Hippocampal formation (tissue), 2 donors: ENCODE data around the gene CD207.
"Not testable (repeated sequence)": the region's sequence is repeated elsewhere in the genome, so short reads cannot be mapped to it uniquely, and the experiment has no call there.

Experiments
- DNase-seq, 2 donors: peaks; one replicate each; lab custom pipeline; 2025; lab: John Stamatoyannopoulos, UW

Gene CD207

DNA sequence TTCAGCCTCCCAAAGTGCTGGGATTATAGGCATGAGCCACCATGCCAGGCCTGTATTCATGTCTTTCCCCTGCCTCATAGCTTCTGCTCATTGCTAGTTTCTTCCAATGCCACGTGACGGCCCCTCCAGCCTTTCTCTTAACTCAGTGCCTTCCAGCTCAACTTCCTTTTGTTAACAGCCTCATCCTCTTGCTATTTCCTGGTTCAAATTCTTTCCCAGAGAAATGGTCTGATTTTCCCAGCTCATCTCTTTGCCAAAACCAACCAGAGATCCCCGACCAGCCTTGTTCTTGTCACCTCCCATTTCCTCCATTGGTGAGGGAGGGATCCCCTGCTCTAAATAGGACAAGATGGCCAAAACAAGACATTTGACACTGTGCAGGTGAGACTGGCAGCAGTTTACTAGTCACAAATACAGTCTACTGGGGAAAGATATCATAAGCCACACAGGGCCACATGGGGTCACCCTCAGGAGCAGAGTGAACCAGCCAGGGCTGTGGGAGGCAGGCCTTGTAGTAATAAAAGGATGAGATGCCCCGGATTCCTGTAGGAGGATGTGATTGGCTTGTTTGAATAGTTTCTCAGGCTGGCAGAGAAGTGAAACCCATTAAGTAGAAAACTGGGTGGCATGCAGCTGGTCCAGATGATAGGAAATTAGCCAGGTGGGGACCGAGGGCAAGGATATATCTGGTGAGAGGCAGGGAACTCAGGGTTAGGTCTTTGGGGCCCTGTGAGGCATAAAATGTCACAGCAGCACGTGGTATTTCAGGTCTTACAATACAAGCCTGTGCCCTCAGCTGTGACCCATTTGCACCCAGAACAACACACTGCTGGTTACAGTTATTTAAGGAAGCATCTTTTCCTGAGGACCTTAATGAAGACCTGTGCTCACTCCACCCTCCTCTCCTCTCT lies 6.4 kb downstream of the CD207 start:
- no peak for DNase-seq

DNA sequence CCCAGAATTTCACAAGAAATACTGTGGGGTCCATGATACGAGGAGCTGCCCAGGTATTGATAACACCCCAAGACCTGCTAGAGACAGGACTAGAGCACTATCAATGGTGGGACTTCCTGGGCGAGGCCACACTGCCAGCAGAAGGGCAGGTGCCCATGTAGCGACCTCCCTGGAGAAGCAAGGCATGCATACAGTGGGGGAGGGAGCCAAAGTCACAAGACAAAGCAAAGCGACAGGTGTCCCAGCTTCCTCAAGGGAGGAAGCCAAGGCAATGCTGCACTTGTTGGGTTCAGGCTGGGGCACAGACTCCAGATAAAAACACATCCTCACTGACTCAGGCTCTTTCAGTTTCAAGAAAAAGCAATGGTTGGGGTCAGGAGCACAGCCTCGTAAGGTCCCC lies 7.5 kb downstream of the CD207 start:
- DNase-seq, result no peak

DNA sequence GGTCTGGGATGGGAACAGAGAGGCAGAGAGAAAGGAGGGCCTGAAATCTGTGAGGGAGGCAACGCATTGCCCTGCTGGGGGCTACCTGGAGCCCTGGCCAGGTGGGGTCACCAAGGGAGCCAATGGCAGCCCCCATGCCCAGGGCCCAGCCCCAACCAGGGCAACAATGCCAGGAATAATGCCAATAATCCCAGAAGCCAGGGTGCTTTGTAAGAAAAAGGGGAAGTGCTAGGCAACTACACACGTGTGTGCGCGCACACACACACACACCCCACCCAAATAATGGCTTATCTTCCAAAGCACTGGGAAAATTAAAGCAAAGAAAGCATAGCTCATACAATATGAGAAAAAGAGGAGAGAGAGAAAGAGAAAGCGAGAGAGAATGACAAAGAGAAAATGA lies 8.2 kb downstream of the CD207 start:
- DNase-seq, result no peak

GRCh38 chr2:70826696-70827350 lies 8.8 kb downstream of the CD207 start:
- DNase-seq, result no peak

GRCh38 chr2:70823249-70823648 lies 12.4 kb downstream of the CD207 start:
- DNase-seq, result no peak

GRCh38 chr2:70822843-70823242 lies 12.8 kb downstream of the CD207 start:
- no peak for DNase-seq

GRCh38 chr2:70820499-70820898 lies 15.1 kb downstream of the CD207 start, which contains the start of gene CLEC4F:
CLEC4F (minus strand) TSS chr2:70820599; CDS start chr2:70820523, 76 bp downstream.
- DNase-seq, result no peak

- no peak for DNase-seq
These were observed 18.2 kb downstream of the CD207 start for GRCh38 chr2:70817284-70817954.

GRCh38 chr2:70816726-70817125 lies 18.9 kb downstream of the CD207 start:
- no peak for DNase-seq

DNA sequence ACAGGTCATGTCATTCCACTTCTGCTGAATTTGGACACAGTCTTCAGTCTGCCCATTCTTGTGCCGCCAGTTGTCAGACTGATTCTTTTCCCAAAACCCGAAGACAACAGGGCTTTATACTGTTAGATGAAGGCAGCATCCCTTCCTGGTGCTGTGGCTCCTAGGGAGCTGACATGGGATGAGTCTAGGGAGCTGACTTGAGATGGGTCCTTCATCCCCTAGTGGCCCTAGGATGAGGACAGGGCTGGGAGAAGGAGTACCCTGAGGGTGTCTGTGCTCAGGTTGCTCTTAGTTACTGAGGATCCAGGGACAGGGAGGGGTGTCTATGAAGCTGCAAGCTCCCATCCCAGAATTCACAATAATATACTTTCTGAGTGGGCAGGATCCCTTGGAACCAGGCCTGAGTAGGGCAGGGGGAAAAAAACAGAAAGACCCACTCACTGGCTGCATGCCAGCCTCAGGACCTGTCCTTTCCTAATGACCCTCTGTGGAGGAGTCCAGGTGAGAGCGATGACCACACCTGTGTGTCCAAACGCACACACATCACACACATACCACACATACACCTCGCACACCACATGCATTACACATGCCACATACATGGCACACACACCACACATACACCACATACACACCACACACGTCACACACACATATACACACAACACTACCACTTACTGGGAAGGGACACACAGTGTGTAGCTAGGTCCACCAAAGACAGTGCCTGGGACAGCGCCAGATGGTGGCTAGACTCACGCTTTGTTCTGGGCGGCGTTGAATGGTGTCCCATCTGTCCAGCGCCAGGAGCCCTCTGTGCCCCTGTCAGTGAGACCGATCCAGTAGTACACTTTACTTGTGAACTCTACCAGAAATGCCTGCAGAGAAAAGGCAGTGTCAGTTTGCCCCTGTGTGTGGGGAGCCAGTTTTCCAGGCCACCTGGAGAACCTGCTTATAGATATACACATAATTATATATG lies 26.3 kb downstream of the CD207 start:
- DNase-seq, result no peak

GRCh38 chr2:70807828-70808118 lies 27.8 kb downstream of the CD207 start:
- no peak for DNase-seq

DNA sequence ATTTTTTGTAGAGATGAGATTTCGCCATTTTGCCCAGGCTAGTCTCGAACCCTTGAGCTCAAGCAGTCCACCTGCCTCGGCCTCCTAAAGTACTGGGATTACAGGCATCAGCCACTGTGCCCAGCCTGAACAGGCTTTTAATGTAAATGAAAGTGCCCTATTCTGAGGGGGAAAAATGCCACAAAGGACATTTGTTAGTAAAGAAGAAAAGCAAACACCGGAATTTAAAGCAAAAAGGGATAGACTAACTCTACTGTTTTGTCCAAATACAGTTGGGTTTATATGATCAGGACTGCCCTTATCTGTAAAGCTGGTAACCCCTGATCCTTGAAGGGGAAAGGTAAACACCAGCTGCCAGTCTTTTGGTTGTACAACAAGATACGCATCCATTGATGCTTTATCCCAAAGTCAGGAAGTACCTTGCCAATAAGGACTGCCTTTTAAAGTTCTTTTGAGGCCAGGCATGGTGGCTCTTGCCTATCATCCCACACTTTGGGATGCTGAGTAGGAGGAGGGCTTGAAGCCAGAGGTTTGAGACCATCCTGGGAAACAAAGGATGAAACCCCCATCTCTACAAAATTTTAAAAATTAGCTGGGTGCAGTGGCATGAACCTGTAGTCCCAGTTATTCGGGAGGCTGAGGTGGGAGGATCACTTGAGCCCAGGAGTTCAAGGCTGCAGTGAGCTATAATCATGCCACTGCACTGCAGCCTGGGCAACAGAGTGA lies 28.4 kb downstream of the CD207 start:
- DNase-seq, result no peak

GRCh38 chr2:70806620-70807019 lies 29.0 kb downstream of the CD207 start:
- DNase-seq, result no peak

- no peak for DNase-seq
These were observed 29.6 kb downstream of the CD207 start for GRCh38 chr2:70806013-70806412.

DNA sequence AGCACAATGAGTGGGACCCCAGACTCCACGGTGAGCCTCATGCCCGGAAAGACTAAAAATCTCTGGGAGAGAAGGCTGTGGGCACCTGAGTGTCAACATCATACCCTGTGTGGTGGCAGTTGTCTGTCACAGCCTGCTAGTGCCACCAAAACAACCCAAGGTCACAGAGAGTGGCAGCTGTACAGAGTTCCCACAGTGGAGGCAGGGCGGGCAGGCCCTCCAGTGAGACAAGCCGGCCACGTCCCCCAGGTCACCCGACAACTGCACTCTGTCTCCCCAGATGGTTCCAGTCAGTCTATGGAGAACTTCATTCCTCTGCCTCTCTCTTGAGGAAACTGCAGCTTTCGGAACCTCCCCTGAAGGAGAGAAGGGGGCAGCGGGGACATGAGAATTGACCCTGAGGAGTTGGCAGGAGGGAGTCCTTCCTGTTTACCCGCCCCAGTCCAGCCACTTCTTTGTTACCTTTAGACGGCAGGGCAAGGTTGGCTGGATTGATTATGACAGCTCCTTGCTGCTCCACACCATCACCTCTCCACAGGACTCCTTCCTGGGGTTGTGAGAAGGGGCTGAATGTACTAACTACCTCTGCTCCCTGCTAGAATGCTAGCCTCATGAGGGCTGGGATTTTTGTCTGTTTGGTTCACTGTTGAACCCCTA lies 33.9 kb downstream of the CD207 start:
- no peak for DNase-seq

GRCh38 chr2:70799706-70800105 lies 35.9 kb downstream of the CD207 start:
- DNase-seq, result no peak

GRCh38 chr2:70797996-70798395 lies 37.6 kb downstream of the CD207 start:
- not testable (repeated sequence) for DNase-seq

DNA sequence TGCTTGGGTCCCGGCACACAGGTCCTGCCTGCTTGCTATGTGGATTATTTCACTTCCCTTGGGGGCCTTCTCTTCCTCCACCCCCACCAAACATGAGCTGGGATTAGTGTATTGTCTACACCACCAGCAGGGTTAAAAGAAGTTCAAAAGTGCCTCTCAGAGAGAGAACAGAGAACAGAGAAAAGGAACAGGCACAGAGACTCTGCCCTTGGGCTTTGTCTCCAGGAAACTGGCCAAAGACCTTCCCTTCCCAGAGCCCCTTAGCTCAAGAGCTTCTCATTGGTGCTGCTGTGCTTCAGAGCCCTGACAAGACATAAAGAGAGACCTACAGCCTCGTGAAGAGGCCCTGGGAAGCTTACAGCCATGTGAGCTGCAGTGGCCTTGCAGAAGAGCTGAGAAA lies 38.1 kb downstream of the CD207 start:
- no peak for DNase-seq

DNA sequence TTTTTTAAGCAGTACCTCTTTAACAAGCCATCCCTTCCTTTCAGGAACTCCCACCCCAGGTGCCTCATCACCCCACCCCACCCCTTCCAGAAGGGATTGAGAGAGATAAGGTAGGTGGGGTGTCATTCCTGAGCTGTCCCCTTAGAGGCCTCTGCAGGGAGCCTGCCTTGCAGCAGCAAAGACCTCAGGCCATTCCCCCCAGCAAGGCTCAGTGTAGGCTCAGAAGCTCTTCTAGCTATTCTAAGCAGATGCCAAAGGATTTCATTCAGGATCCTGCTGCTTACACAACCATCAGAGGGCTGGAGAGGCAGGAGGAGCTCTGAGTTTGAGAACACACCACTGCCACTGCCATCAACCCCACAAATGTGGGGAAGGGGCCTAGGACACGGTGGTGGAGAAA lies 39.4 kb downstream of the CD207 start:
- no peak for DNase-seq

DNA sequence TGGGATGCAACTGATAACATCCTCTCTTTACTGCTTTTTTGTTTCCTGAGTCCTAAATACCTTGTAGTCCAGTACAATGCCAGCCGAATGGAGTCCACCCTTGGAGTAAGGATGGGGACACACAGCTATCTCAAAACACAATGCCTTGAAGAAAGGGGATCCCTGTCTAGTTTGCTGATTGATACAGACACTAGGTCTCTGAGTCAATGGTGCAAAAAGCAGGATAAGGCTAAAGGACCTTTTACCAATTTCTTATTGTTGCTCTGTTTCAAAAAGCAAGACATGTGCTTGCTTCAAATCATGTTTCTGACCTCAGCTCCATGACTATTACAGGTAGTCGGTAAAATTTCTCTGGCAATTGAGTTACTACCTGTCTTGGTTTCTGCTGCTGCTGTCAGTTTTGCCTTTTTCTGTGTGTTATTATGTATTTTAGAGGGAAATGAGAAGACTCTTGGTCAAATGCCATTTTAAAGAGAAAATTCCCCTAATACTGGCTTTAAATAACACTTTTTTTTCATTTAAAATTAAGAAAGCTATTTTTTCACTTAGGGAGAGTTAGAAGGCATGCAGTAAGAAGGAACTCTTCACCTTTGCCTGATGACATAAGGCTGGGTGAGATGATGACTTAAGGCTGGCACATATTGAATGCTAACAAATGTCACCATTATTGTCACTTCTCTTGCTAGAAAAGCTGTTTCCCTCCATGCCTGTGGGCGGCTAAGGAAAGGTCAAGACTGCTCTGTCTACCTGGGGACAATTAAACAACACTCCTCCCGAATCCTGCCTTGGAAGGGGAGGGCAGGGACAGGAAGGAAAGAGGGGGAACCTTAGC lies 40.2 kb downstream of the CD207 start:
- no peak for DNase-seq
